NB4 (cell line): ENCODE measurements around the gene RAE1.

Experiments
- DNase-seq: peaks from one replicate; pipeline ENCODE4 v3.0.0; 2010; ENCODE audit warnings: low read depth
- H3K4me3 ChIP-seq: one replicate; pipeline ENCODE4 v1.5.1; 2011; ENCODE audit warnings: mild to moderate bottlenecking, low read depth, low read length, moderate library complexity
- MYC ChIP-seq: IDR thresholded peaks from 2 replicates; pipeline ENCODE4 v1.6.1; 2011; ENCODE audit warnings: low read depth, low read length
- POLR2A ChIP-seq: IDR thresholded peaks from 2 replicates; pipeline ENCODE4 v1.6.1; 2011; ENCODE audit warnings: mild to moderate bottlenecking; ENCODE audit not compliant: insufficient read length; ENCODE audit errors: extremely low read depth
- TF ChIP-seq, protein P1 (sequence below): IDR thresholded peaks from 2 replicates; pipeline ENCODE4 v1.6.1; 2011; ENCODE audit warnings: low read depth, low read length
- TF ChIP-seq, protein P2 (sequence below): IDR thresholded peaks from one replicate; pipeline ENCODE4 v1.5.1; 2012; ENCODE audit warnings: low read depth, low read length

Gene RAE1

GRCh38 chr20:57351042-57351783 lies at the start of gene RAE1:
Gene RAE1 (plus strand): TSS chr20:57351255. CDS start chr20:57354039, 2,784 bp downstream.
- peak; percentile 95 for DNase-seq
- H3K4me3 ChIP-seq, result peak within 1 kb of the TSS; percentile 97
- TF ChIP-seq POLR2A (peak; percentile 73), MYC (peak; percentile 95)
- TF ChIP-seq, protein P1, sequence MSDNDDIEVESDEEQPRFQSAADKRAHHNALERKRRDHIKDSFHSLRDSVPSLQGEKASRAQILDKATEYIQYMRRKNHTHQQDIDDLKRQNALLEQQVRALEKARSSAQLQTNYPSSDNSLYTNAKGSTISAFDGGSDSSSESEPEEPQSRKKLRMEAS, result peak; percentile 95
- TF ChIP-seq, protein P2, sequence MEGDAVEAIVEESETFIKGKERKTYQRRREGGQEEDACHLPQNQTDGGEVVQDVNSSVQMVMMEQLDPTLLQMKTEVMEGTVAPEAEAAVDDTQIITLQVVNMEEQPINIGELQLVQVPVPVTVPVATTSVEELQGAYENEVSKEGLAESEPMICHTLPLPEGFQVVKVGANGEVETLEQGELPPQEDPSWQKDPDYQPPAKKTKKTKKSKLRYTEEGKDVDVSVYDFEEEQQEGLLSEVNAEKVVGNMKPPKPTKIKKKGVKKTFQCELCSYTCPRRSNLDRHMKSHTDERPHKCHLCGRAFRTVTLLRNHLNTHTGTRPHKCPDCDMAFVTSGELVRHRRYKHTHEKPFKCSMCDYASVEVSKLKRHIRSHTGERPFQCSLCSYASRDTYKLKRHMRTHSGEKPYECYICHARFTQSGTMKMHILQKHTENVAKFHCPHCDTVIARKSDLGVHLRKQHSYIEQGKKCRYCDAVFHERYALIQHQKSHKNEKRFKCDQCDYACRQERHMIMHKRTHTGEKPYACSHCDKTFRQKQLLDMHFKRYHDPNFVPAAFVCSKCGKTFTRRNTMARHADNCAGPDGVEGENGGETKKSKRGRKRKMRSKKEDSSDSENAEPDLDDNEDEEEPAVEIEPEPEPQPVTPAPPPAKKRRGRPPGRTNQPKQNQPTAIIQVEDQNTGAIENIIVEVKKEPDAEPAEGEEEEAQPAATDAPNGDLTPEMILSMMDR, result no peak

DNA sequence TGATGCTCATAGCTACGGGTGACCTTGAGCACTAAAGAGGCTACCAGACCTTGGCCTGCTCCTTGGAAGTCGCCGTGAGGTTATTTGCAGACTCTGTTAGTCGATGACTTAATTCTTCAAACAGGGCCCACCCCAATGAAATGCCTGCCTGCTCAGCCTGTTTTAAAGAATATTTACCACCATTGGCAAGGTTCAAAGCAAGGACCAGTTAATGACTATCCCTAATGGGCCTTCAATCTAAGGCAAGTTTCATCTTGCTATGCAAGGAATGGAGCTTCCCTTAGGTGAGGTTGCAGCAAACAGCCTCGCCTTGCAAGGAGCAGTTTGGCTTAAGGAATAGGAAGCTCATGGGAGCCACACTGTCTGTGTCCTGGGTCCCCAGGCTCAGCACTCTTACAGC lies 44.3 kb upstream of the RAE1 start:
- DNase-seq, result no peak
- TF ChIP-seq, protein P2, result no peak
- TF ChIP-seq, protein P1, result no peak
- TF ChIP-seq MYC (no peak), POLR2A (no peak)
- no peak overlapping the region for H3K4me3 ChIP-seq

DNA sequence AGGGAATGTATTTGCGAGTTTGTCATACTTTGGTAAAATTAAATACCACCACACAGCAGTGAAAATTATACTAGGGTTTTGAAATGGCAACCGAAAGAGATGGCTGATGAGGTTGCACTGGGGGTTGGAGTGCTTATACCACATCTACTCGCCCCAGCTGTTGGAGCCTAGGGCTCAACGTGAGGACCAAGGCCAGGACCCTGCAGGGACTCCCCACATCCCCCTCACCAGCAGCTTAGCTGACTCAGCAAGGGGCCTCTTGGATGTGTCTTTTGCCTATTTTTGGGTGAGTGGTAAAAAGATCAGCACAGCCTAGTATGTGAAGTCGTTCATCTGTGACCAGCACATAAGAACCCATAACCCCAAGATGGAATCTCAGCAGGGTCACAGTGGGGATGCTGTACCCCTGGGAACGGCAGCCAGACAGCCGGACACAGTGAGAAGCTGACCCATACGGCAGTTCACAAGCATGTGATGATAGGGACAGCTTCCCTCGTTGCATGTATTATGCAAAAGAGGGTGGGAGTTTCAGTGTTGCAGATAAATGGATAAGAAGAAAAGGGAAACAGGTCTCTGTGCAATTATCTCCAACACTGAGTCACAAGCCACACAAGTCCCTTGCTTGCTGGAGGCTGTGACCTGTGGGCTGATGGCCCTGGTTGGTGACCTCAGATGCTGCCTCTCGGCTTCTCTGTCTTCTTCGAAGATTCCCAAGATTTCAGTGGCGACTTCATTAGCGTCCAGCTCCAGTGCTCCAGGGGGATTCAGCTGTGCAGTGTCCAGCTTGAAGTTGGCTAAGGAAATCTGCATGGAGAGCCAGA lies 42.4 kb upstream of the RAE1 start:
- no peak for TF ChIP-seq MYC
- TF ChIP-seq, protein P1, result 0 out of 2 replicates have a peak, but pooled peaks have one; percentile 25
- TF ChIP-seq, protein P2, result no peak
- H3K4me3 ChIP-seq, result no peak overlapping the region
- DNase-seq, result peak; percentile 81

GRCh38 chr20:57309544-57310115 lies 41.4 kb upstream of the RAE1 start:
- H3K4me3 ChIP-seq, result no peak overlapping the region
- no peak for DNase-seq
- TF ChIP-seq, protein P2, result no peak
- TF ChIP-seq, protein P1, result no peak
- TF ChIP-seq POLR2A (no peak), MYC (no peak)

DNA sequence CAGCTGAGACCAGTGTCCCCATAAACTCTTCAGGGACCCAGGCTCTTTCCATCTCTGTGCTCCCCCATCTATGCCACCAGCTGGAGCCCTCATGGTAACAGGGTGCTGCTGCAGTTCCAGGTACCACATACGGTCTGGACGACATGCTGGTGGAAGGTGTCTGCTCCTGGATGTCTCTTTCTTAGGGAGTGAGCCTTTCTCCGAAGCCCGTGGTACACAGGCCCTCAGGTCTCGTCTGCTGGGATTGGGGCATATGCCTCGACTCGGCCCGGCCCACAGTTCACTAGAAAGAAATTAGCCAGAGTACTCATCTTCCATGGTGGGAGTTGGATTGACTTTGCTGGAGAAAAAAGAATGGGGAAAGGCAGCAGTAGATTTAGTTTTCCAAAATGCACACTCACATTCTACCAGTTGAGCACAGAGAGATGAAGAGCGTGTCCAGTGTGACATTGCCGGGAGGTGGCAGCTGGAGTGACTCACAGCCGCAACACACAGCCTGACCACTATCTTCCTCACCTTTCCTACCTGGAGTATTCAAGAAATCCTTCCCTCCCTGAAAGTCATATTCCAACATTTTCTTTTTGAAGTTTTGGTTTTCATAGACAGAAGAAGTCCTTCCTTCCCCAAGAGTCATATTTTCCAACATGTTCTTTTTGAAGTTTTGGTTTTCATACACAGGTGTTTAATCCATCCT lies 40.1 kb upstream of the RAE1 start:
- TF ChIP-seq MYC, result no peak
- TF ChIP-seq POLR2A, result no peak
- TF ChIP-seq, protein P1, result no peak
- TF ChIP-seq, protein P2, result no peak
- no peak for DNase-seq
- H3K4me3 ChIP-seq, result no peak overlapping the region
